ENCODE data around the gene MT1X. TPM values are rescaled to one million over a fixed set of nuclear protein-coding genes. Genes with fewer than 3 reads are reported as not detected.
A peak's percentile ranks its signal among the peaks of the same experiment; 100 is the strongest.

MT1X gene
- total and polyA plus RNA-seq, 2 of the 13 experiments (the other 11 are each of a cell fraction or from before 2014, with no cell fraction given): 19.7 to 288 TPM

- BruUV-seq (replicated peaks): no TSS peak
- no peaks in the 10 kb centered on the region for H4K20me1 ChIP-seq (ENCODE audit: insufficient read depth, low read length)
- no peak overlapping the region for H3K9ac ChIP-seq (ENCODE audit: insufficient read depth, low read depth, low read length)
- peak overlapping the region; percentile 46; the same call in 1 of the 2 replicates for H3K4me2 ChIP-seq (ENCODE audit: low read depth, low read length)
- H3K27me3 ChIP-seq (ENCODE audit: control insufficient read depth in 1 of 2, insufficient read depth in 2 of 2, low read length in 2 of 2): peaks cover 12 to 55% of the 10 kb centered on the region in 2 experiments; a peak in 4 of 5 replicates
- no peak overlapping the region for H2AFZ ChIP-seq (ENCODE audit: low read length)
- FAIRE-seq: no peak
- POLR2A ChIA-PET: interaction anchor here (1.3 kb wide), 1 partner anchor 197 kb away, joined by 3 read pairs; the partner anchor contains the start of genes NUDT21 and OGFOD1
- no peak for DNase-seq (ENCODE audit: low spot score)
- in situ Hi-C loops (cut with HindIII; ENCODE audit: extremely low pct_ligation_motif_present, low pct_unique_long_range_greater_than_20kb): no loop called here
- 35% methylated on average over 20 of the region's 33 CpGs for WGBS (ENCODE audit: low lambda C conversion rate)
- H3K4me1 ChIP-seq (ENCODE audit: insufficient read depth, low read length): peaks cover 39% of the 10 kb centered on the region
- H3K79me2 ChIP-seq (ENCODE audit: insufficient read depth, low read length): no peaks in the 10 kb centered on the region
- intact Hi-C loops (cut with micrococcal nuclease; ENCODE audit: unreplicated experiment): no loop called here
- no peak overlapping the region for H3K27ac ChIP-seq (ENCODE audit: extremely low read length, insufficient read depth, low read length)
- H3K36me3 ChIP-seq (replicated peaks in 1 of 2; ENCODE audit: control insufficient read depth in 1 of 2, insufficient read depth in 2 of 2, low read length in 2 of 2): no peaks in the 10 kb centered on the region
- H3K4me3 ChIP-seq (replicated peaks in 1 of 3; ENCODE audit: insufficient read depth in 1 of 3, low read depth in 2 of 3, low read length in 3 of 3): peak overlapping the region in 1 of 3 experiments; percentile 35; a peak in 1 of 6 replicates
- CTCF ChIA-PET (ENCODE audit: low intra/inter-chr PET ratio, low total read pairs): no interaction called here
- no peaks in the 10 kb centered on the region for H3K9me3 ChIP-seq (ENCODE audit: low read length)
- ATAC-seq: peak; percentile 82
- no peak for TF ChIP-seq ZNF136 (CRISPR knock-in tag; IDR thresholded peaks at IDR 0.05; ENCODE audit: low read depth)
- peak; percentile 37; the same call in 1 of the 2 replicates for TF ChIP-seq CHCHD3 (CRISPR knock-in tag; IDR thresholded peaks at IDR 0.05)
- 0 out of 2 replicates have a peak, but pooled peaks have one; percentile 57 for TF ChIP-seq ZNF430 (CRISPR knock-in tag; IDR thresholded peaks at IDR 0.05)
- peak; percentile 78; the same call in 1 of the 2 replicates for TF ChIP-seq MTF1 (CRISPR knock-in tag; IDR thresholded peaks at IDR 0.05)
- no peak for TF ChIP-seq KAT7 (CRISPR knock-in tag; IDR thresholded peaks at IDR 0.05; ENCODE audit: borderline replicate concordance)
- no peak for TF ChIP-seq NKX3-1 (CRISPR knock-in tag; IDR thresholded peaks at IDR 0.05)
- no peak for TF ChIP-seq AHDC1 (CRISPR knock-in tag; IDR thresholded peaks at IDR 0.05; ENCODE audit: borderline replicate concordance)
- peak; percentile 45 for TF ChIP-seq STAG1 (CRISPR knock-in tag; IDR thresholded peaks at IDR 0.05)
- TF ChIP-seq ZNF253 (CRISPR knock-in tag; IDR thresholded peaks at IDR 0.05; ENCODE audit: borderline replicate concordance): no peak
Measured at GRCh38 chr16:56647641-56648431, 34.4 kb upstream of the MT1X start.

Measured in HepG2 (cell line).